HepG2 (cell line): ENCODE measurements around the gene GBX1. TPM values are rescaled to one million over a fixed set of nuclear protein-coding genes. Genes with fewer than 3 reads are reported as not detected.
A peak's percentile ranks its signal among the peaks of the same experiment; 100 is the strongest.

Experiments used
- ATAC-seq: fragments of 200-7000 bp; cut with Tn5 transposase; 3 replicates; pipeline ENCODE4 v1.9.1; 2020; ENCODE audit warnings: mild to moderate bottlenecking, moderate library complexity
- BruUV-seq: library from RNA; stranded (reverse); fragments of 400-500 nt; replicated peaks from 2 replicates; lab custom pipeline; 2021; lab: Mats Ljungman, UMichigan
- CTCF ChIA-PET: fragments of 300-600 bp; formaldehyde crosslinking; extraction: SDS; loops from one replicate; lab custom pipeline; 2021; ENCODE audit warnings: low total read pairs, inconsistent platforms, low intra/inter-chr PET ratio; lab: Yijun Ruan, JAX
- POLR2A ChIA-PET: fragments of 350-600 bp; sonication (Branson Sonifier 250); formaldehyde crosslinking; loops from one replicate; lab custom pipeline; 2020; ENCODE audit warnings: antibody characterized with exemption, inconsistent platforms; lab: Yijun Ruan, JAX
- DNase-seq: peaks from one replicate; pipeline ENCODE4 v3.0.0-alpha.2; 2015; ENCODE audit warnings: low spot score
- FAIRE-seq: peaks from 3 replicates; lab custom pipeline; 2011; peaks lifted over from hg19 to GRCh38; lab: Jason Lieb, UNC
- H2AFZ ChIP-seq: one replicate; pipeline ENCODE4 v1.6.1; 2011; ENCODE audit warnings: low read length, inconsistent platforms
- H3K27ac ChIP-seq: fragments of 300-600 bp; 3 replicates; pipeline ENCODE4 v1.8.0; 2011; ENCODE audit warnings: mixed run types, mild to moderate bottlenecking, mixed read lengths, low read length, inconsistent platforms; ENCODE audit not compliant: insufficient read depth; ENCODE audit errors: extremely low read length
- H3K27me3 ChIP-seq, 2 experiments: fragments of 200-600 bp in 1 of 2; 2 replicates in 1 of 2; 3 replicates in 1 of 2; pipeline versions ENCODE4 v1.6.0 to v1.8.0; 2011; ENCODE audit warnings: low read length in 2 of 2, mild to moderate bottlenecking in 2 of 2, moderate library complexity in 2 of 2, inconsistent platforms in 1 of 2; ENCODE audit not compliant: insufficient read depth in 2 of 2, control insufficient read depth in 1 of 2
- H3K36me3 ChIP-seq, 2 experiments: fragments of 200-600 bp in 1 of 2; replicated peaks in 1 of 2; 2 replicates in 1 of 2; 3 replicates in 1 of 2; pipeline versions ENCODE4 v1.5.1 to v1.8.0; 2011; ENCODE audit warnings: low read length in 2 of 2, inconsistent platforms in 1 of 2; ENCODE audit not compliant: insufficient read depth in 2 of 2, control insufficient read depth in 1 of 2
- H3K4me1 ChIP-seq: 2 replicates; pipeline ENCODE4 v1.5.1; 2012; ENCODE audit warnings: low read length, inconsistent platforms; ENCODE audit not compliant: insufficient read depth
- H3K4me2 ChIP-seq: 2 replicates; pipeline ENCODE4 v1.6.0; 2011; ENCODE audit warnings: low read depth, low read length, inconsistent platforms
- H3K4me3 ChIP-seq, 3 experiments: fragments of 200-600 bp in 1 of 3; sonication (generic), shearing (Covaris generic) in 1 of 3; replicated peaks in 1 of 3; 2 replicates each; pipeline ENCODE4 v1.5.1; 2011 to 2016; ENCODE audit warnings: low read length in 3 of 3, inconsistent platforms in 2 of 3, low read depth in 2 of 3, mild to moderate bottlenecking in 2 of 3, control low read depth in 1 of 3, mixed read lengths in 1 of 3; ENCODE audit not compliant: insufficient read depth in 1 of 3
- H3K79me2 ChIP-seq: one replicate; pipeline ENCODE4 v1.6.1; 2011; ENCODE audit warnings: low read length, inconsistent platforms; ENCODE audit not compliant: insufficient read depth
- H3K9ac ChIP-seq: 2 replicates; pipeline ENCODE4 v1.6.0; 2011; ENCODE audit warnings: mild to moderate bottlenecking, low read depth, low read length, inconsistent platforms; ENCODE audit not compliant: insufficient read depth
- H3K9me3 ChIP-seq: 2 replicates; pipeline ENCODE4 v1.5.1; 2012; ENCODE audit warnings: mild to moderate bottlenecking, low read length
- H4K20me1 ChIP-seq: 2 replicates; pipeline ENCODE4 v1.6.0; 2011; ENCODE audit warnings: inconsistent platforms, mild to moderate bottlenecking, low read length, moderate library complexity; ENCODE audit not compliant: insufficient read depth
- AGO2 ChIP-seq: fragments of 200-400 bp; formaldehyde crosslinking; optimal IDR thresholded peaks from 2 replicates; pipeline ENCODE3; 2017; ENCODE audit warnings: mild to moderate bottlenecking, low read depth, low read length, moderate library complexity
- EP300 ChIP-seq, 3 experiments: sonication (generic) in 1 of 3; formaldehyde crosslinking in 1 of 3; IDR thresholded peaks; 2 replicates each; pipeline versions ENCODE4 v1.5.1 to v1.6.1; 2011 to 2020; ENCODE audit warnings: low read depth in 2 of 3, low read length in 2 of 3, borderline replicate concordance in 1 of 3, improper control_type of control experiment in 1 of 3, mild to moderate bottlenecking in 1 of 3, missing genetic modification reagents in 1 of 3, moderate library complexity in 1 of 3
- KLF16 ChIP-seq, 2 experiments: sonication (generic) in 1 of 2; formaldehyde crosslinking in 1 of 2; IDR thresholded peaks; 2 replicates each; pipeline versions ENCODE4 v1.6.1 to v1.8.0; 2016 to 2023; ENCODE audit warnings: missing genetic modification reagents in 2 of 2, missing compliant biosample characterization in 1 of 2
- SIX4 ChIP-seq: sonication (generic); formaldehyde crosslinking; IDR thresholded peaks from 2 replicates; pipeline ENCODE4 v1.4.0; 2020; ENCODE audit warnings: missing genetic modification reagents
- SKI ChIP-seq: fragments of 450-650 bp; IDR thresholded peaks from one replicate; pipeline ENCODE4 v1.6.1; 2018; ENCODE audit warnings: mild to moderate bottlenecking; ENCODE audit not compliant: partially characterized antibody
- TOPORS ChIP-seq: sonication (generic); formaldehyde crosslinking; IDR thresholded peaks from 2 replicates; pipeline ENCODE4 v1.8.0; 2023; ENCODE audit warnings: mild to moderate bottlenecking, missing genetic modification reagents
- ZMYM4 ChIP-seq: sonication (generic); formaldehyde crosslinking; IDR thresholded peaks from 2 replicates; pipeline ENCODE4 v1.8.1; 2023; ENCODE audit warnings: mild to moderate bottlenecking, missing genetic modification reagents
- ZNF468 ChIP-seq: sonication (generic); formaldehyde crosslinking; IDR thresholded peaks from 2 replicates; pipeline ENCODE4 v1.8.0; 2022; ENCODE audit warnings: mild to moderate bottlenecking, moderate library complexity, missing genetic modification reagents
- ZNF75D ChIP-seq: sonication (generic); formaldehyde crosslinking; IDR thresholded peaks from 2 replicates; pipeline ENCODE4 v1.8.1; 2023; ENCODE audit warnings: missing genetic modification reagents, mild to moderate bottlenecking, borderline replicate concordance
- WGBS: methylation state at CpG from one replicate; pipeline ENCODE4 v1.1.6; 2017; ENCODE audit warnings: low lambda C conversion rate; 5-methylcytosine and 5-hydroxymethylcytosine counted together
- in situ Hi-C: cut with HindIII; loops from 2 replicates; pipeline ENCODE4 v1.10.0; 2017; ENCODE audit warnings: low pct_unique_long_range_greater_than_20kb; ENCODE audit not compliant: extremely low pct_ligation_motif_present
- intact Hi-C: fragments of 100-400 bp; cut with micrococcal nuclease; formaldehyde crosslinking; loops from one replicate; pipeline ENCODE4 v1.10.0; 2022; ENCODE audit not compliant: unreplicated experiment
- polyA plus RNA-seq, 8 experiments: library from polyadenylated mRNA; depleted of rRNA in 3 of 8; stranded (reverse) in 7 of 8; unstranded in 1 of 8; fragments of >200 nt; fragmentation: Illumina TruSeq in 4 of 8; extraction: Trizol in 4 of 8; gene quantifications; 2 replicates each; pipeline versions ENCODE4 v1.2.1 to v1.2.3, GENCODE V29; 2011 to 2016; ENCODE audit warnings: low read depth in 4 of 8, missing spikeins in 1 of 8, mixed read lengths in 1 of 8; ENCODE audit not compliant: insufficient read depth in 1 of 8
- total RNA-seq, 5 experiments: library from RNA; depleted of rRNA; stranded (reverse); fragments of >200 nt; fragmentation: Illumina TruSeq; extraction: Trizol; gene quantifications; 2 replicates each; pipeline ENCODE4 v1.2.3, GENCODE V29; 2016; ENCODE audit warnings: low read depth in 1 of 5
- TF ChIP-seq, protein P1 (sequence below): IDR thresholded peaks from 2 replicates; pipeline ENCODE4 v1.6.1; 2012; ENCODE audit warnings: inconsistent platforms
- TF ChIP-seq, protein P2 (sequence below): IDR thresholded peaks from 2 replicates; pipeline ENCODE4 v1.6.1; 2016; ENCODE audit warnings: missing biosample characterization, missing genetic modification reagents, low read depth
- TF ChIP-seq, protein P3 (sequence below): sonication (generic); formaldehyde crosslinking; IDR thresholded peaks from 2 replicates; pipeline ENCODE4 v1.4.0; 2020; ENCODE audit warnings: mild to moderate bottlenecking, missing genetic modification reagents
- TF ChIP-seq, protein P4 (sequence below): sonication (generic); formaldehyde crosslinking; IDR thresholded peaks from 2 replicates; pipeline ENCODE4 v1.5.1; 2020; ENCODE audit warnings: missing genetic modification reagents, mild to moderate bottlenecking, borderline replicate concordance
- TF ChIP-seq, protein P5 (sequence below): sonication (generic); formaldehyde crosslinking; IDR thresholded peaks from 2 replicates; pipeline ENCODE4 v1.5.0; 2020; ENCODE audit warnings: missing genetic modification reagents

Gene GBX1
- total and polyA plus RNA-seq, 2 of the 13 experiments (the other 11 are each of a cell fraction or from before 2014, with no cell fraction given) = not detected

DNA sequence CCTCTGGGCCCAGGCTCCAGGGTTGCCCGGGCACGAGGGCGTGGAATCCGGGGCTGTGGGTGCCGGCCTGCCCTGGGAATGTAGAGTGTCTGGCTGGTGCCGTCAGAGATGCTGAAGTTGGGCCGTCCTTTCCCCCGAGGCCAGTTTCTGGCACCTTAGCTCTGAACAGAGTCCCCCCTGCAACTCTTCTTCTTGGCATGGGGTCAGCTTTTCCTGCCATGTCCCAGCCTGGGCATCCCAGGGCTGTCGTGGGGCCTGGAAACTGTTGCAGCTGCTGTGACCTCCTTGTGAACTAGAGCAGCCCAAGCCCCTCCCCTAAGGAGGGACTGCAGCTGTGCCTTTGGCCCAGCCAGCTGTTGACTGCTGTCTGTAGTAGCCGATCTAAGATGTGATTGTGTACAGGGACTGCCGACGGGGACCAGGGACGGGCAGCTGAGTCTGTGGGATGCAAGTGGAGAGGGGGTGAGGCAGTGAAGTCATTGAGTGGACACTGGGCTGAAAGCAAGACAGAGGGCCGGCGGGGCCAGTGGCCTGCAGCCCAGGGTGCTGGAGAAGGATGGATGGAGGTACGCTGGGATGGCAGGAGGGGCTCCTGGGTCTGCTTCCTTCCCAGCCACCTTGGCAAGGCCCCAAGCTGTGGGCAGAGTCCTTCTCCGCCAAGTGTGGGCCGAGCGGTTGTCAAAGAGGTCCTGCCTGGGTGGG, 35.8 kb downstream of the GBX1 start:
- H3K27ac ChIP-seq = no peak overlapping the region
- no peaks in the 10 kb centered on the region for H3K27me3 ChIP-seq
- no peak overlapping the region for H3K4me3 ChIP-seq
- ATAC-seq (no peak), DNase-seq (no peak)
- no peaks in the 10 kb centered on the region for H3K4me1 ChIP-seq
- 100% methylated on average over 5 of the region's 19 CpGs for WGBS
- H2AFZ ChIP-seq = no peak overlapping the region
- H3K36me3 ChIP-seq = peaks cover 25 to 83% of the 10 kb centered on the region in 2 experiments
- TF ChIP-seq EP300 (IDR thresholded peaks at IDR 0.05; ENCODE audit: low read depth in 2 of 2, low read length in 2 of 2) = no peak
- no peak for TF ChIP-seq EP300 (CRISPR knock-in tag; IDR thresholded peaks at IDR 0.05; ENCODE audit: borderline replicate concordance)
- TF ChIP-seq SIX4 = no peak
- TF ChIP-seq AGO2 = peak; percentile 33
- TF ChIP-seq, all 625 proteins: peak for 1
- Histone ChIP-seq H3K9ac (no peak overlapping the region), H3K9me3 (no peaks in the 10 kb centered on the region), H4K20me1 (no peaks in the 10 kb centered on the region), H3K79me2 (no peaks in the 10 kb centered on the region), H3K4me2 (no peak overlapping the region)
- intact Hi-C loops = loop anchor here (10.0 kb wide), 1 partner anchor 173 kb away; no protein-coding TSS in a partner anchor
- FAIRE-seq = no peak
- ChIA-PET CTCF (no interaction called here), POLR2A (no interaction called here)
- in situ Hi-C loops = no loop called here
- no TSS peak for BruUV-seq

DNA sequence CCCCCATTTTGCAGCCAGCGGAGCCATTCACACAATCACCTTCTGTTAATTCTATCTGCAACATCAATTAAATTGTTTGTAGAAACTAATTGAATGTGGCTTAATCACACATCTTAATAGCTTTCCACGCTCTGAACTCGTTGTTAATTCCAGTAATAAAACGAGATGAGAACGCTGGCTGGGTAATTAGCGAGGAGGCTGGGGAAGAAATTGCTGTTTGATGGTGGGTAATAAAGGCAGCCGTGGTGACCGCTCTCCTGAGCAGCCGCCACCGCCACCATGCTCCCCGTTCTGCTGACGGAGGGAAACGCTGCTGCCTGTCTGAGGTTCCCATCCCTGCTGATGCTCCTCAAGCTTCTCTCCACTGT, 36.3 kb downstream of the GBX1 start:
- DNase-seq (no peak), FAIRE-seq (no peak), ATAC-seq (no peak)
- H2AFZ ChIP-seq = no peak overlapping the region
- H3K4me2 ChIP-seq = no peak overlapping the region
- intact Hi-C loops (loop anchor here (10.0 kb wide), 1 partner anchor 174 kb away; no protein-coding TSS in a partner anchor), in situ Hi-C loops (no loop called here)
- H3K27ac ChIP-seq = no peak overlapping the region
- 95% methylated on average over 9 of the region's 13 CpGs for WGBS
- peaks cover 25 to 78% of the 10 kb centered on the region in 2 experiments for H3K36me3 ChIP-seq
- H3K4me1 ChIP-seq = no peaks in the 10 kb centered on the region
- CTCF ChIA-PET = no interaction called here
- H3K9me3 ChIP-seq = no peaks in the 10 kb centered on the region
- H3K79me2 ChIP-seq = no peaks in the 10 kb centered on the region
- no peaks in the 10 kb centered on the region for H3K27me3 ChIP-seq
- no peak overlapping the region for H3K9ac ChIP-seq
- H4K20me1 ChIP-seq = no peaks in the 10 kb centered on the region
- H3K4me3 ChIP-seq = no peak overlapping the region
- no TSS peak for BruUV-seq
- POLR2A ChIA-PET = no interaction called here
- TF ChIP-seq, protein P1, sequence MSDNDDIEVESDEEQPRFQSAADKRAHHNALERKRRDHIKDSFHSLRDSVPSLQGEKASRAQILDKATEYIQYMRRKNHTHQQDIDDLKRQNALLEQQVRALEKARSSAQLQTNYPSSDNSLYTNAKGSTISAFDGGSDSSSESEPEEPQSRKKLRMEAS = no peak
- TF ChIP-seq, protein P2, sequence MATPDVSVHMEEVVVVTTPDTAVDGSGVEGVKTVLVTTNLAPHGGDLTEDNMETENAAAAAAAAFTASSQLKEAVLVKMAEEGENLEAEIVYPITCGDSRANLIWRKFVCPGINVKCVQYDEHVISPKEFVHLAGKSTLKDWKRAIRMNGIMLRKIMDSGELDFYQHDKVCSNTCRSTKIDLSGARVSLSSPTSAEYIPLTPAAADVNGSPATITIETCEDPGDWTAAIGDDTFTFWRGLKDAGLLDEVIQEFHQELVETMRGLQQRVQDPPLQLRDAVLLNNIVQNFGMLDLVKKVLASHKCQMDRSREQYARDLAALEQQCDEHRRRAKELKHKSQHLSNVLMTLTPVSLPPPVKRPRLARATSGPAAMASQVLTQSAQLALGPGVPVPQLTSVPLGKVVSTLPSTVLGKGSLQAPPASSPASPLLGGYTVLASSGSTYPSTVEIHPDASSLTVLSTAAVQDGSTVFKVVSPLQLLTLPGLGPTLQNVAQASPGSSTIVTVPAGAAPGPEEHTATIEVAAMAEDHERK (CRISPR knock-in tag) = no peak
- TF ChIP-seq, protein P3, sequence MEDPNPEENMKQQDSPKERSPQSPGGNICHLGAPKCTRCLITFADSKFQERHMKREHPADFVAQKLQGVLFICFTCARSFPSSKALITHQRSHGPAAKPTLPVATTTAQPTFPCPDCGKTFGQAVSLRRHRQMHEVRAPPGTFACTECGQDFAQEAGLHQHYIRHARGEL (CRISPR knock-in tag) = no peak
- TF ChIP-seq SKI (no peak), ZNF468 (CRISPR knock-in tag) (no peak), ZNF75D (CRISPR knock-in tag) (no peak), KLF16 (CRISPR knock-in tag; IDR thresholded peaks at IDR 0.05) (no peak), ZMYM4 (CRISPR knock-in tag) (no peak), TOPORS (CRISPR knock-in tag) (no peak)
- TF ChIP-seq, protein P4, sequence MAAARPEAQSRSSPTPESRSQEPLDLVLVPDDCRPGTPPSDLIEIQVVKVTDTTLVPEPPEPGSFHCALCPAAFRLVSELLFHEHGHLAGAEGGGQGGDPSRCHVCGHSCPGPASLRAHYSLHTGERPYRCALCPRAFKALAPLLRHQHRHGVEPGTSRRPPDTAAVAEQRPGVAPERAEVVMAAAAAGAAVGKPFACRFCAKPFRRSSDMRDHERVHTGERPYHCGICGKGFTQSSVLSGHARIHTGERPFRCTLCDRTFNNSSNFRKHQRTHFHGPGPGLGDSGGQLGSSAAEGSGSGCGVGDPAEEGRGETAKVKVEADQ = no peak
- TF ChIP-seq, protein P5, sequence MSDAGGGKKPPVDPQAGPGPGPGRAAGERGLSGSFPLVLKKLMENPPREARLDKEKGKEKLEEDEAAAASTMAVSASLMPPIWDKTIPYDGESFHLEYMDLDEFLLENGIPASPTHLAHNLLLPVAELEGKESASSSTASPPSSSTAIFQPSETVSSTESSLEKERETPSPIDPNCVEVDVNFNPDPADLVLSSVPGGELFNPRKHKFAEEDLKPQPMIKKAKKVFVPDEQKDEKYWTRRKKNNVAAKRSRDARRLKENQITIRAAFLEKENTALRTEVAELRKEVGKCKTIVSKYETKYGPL (CRISPR knock-in tag) = no peak
